GM12878 (cell line): ENCODE data around the gene CTSK. TPM values are rescaled to one million over a fixed set of nuclear protein-coding genes. Genes with fewer than 3 reads are reported as not detected.

Experiments
- BCLAF1 ChIP-seq: fragments of 450-650 bp; IDR thresholded peaks from 2 replicates; pipeline ENCODE4 v1.6.1; 2017; ENCODE audit warnings: antibody characterized with exemption, mild to moderate bottlenecking, moderate library complexity
- CEBPB ChIP-seq, 2 experiments: fragments of 150-350 bp in 1 of 2; IDR thresholded peaks; 2 replicates each; pipeline ENCODE4 v1.6.1; 2012 to 2014; ENCODE audit warnings: low read depth in 2 of 2, low read length in 2 of 2, borderline replicate concordance in 1 of 2, inconsistent platforms in 1 of 2
- KDM1A ChIP-seq: fragments of 200-600 bp; sonication (generic); IDR thresholded peaks from 2 replicates; pipeline ENCODE4 v1.6.1; 2016; ENCODE audit warnings: borderline replicate concordance
- PAX5 ChIP-seq: IDR thresholded peaks from 2 replicates; pipeline ENCODE4 v1.6.1; 2011; ENCODE audit warnings: low read depth, low read length, borderline replicate concordance
- RCOR1 ChIP-seq: conservative IDR thresholded peaks from 2 replicates; pipeline ENCODE4 v1.6.1; 2012; ENCODE audit warnings: low read depth, low read length, improper control_type of control experiment
- RUNX3 ChIP-seq: IDR thresholded peaks from 2 replicates; pipeline ENCODE4 v1.6.1; 2012; ENCODE audit warnings: low read length, inconsistent platforms
- ZBED1 ChIP-seq: IDR thresholded peaks from 2 replicates; pipeline ENCODE4 v1.6.1; 2016; ENCODE audit warnings: borderline replicate concordance
- polyA plus RNA-seq, 11 experiments: library from polyadenylated mRNA; depleted of rRNA in 4 of 11; unstranded in 6 of 11; stranded (reverse) in 5 of 11; fragments of >200 nt; fragmentation: Nextera tagmentation in 4 of 11; fragmentation: Illumina TruSeq in 1 of 11; extraction: Ambion mirVana in 4 of 11; extraction: Trizol in 1 of 11; gene quantifications; 1 replicate in 1 of 11; 2 replicates in 10 of 11; pipeline versions ENCODE4 v1.2.1 to v1.2.3, GENCODE V29; 2011 to 2016; ENCODE audit warnings: inconsistent platforms in 2 of 11, missing spikeins in 2 of 11, low read depth in 1 of 11
- total RNA-seq, 4 experiments: library from RNA; depleted of rRNA in 3 of 4; stranded (reverse); fragments of >200 nt in 3 of 4; fragmentation: Illumina TruSeq in 1 of 4; extraction: Trizol in 1 of 4; gene quantifications; 2 replicates each; pipeline versions ENCODE4 v1.2.1 to v1.2.3, GENCODE V29; 2013 to 2021
- TF ChIP-seq, protein P1 (sequence below): fragments of 450-650 bp; formaldehyde crosslinking; IDR thresholded peaks from 2 replicates; pipeline ENCODE4 v1.5.0; 2022; ENCODE audit warnings: mild to moderate bottlenecking, missing genetic modification characterization

Gene CTSK
- total and polyA plus RNA-seq, 10 of the 15 experiments (the other 5 are each of a cell fraction or from before 2014, with no cell fraction given) = 0.40 to 3.1 (median 0.83) TPM

DNA sequence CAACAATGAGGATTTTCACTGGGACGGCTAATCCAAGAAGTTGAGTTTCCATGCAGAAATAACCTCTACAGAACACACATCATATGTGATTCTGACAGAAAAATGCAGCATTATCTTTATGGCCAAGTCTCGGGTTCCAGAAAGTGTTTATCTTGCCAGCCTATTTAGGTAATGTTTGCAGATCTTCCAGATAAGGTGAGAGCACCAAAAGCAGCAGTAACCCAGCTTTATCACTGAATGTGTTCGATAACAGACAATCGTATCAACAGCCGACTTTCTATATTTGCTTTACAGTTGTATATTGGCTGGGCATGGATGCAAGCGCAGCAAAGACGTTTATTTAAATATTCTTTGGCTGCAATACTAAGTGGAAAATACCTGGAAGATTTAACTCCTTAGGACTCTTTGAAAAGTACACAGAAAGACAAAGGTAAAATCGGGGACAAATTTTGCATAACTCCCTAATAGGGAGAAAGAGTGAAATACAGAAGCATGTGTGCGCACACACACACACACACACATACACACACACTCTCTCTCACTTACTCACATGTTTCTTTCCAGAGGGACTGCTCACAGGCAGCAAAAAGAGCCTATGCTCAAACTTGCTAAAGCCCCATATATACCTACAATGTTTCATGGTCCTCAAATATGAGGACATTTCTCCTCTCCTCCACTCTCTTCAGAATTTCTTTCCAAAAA lies 3.0 kb upstream of the CTSK start (continued):
- TF ChIP-seq, protein P1, sequence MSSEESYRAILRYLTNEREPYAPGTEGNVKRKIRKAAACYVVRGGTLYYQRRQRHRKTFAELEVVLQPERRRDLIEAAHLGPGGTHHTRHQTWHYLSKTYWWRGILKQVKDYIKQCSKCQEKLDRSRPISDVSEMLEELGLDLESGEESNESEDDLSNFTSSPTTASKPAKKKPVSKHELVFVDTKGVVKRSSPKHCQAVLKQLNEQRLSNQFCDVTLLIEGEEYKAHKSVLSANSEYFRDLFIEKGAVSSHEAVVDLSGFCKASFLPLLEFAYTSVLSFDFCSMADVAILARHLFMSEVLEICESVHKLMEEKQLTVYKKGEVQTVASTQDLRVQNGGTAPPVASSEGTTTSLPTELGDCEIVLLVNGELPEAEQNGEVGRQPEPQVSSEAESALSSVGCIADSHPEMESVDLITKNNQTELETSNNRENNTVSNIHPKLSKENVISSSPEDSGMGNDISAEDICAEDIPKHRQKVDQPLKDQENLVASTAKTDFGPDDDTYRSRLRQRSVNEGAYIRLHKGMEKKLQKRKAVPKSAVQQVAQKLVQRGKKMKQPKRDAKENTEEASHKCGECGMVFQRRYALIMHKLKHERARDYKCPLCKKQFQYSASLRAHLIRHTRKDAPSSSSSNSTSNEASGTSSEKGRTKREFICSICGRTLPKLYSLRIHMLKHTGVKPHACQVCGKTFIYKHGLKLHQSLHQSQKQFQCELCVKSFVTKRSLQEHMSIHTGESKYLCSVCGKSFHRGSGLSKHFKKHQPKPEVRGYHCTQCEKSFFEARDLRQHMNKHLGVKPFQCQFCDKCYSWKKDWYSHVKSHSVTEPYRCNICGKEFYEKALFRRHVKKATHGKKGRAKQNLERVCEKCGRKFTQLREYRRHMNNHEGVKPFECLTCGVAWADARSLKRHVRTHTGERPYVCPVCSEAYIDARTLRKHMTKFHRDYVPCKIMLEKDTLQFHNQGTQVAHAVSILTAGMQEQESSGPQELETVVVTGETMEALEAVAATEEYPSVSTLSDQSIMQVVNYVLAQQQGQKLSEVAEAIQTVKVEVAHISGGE (CRISPR knock-in tag) = no peak
- TF ChIP-seq BCLAF1 (no peak), CEBPB (IDR thresholded peaks at IDR 0.05; ENCODE audit: borderline replicate concordance in 1 of 2, low read depth in 2 of 2, low read length in 2 of 2) (no peak), ZBED1 (no peak), PAX5 (no peak), RUNX3 (no peak), RCOR1 (no peak), KDM1A (no peak)
